UCSD-AML1 (cell line): Measurements from ENCODE around the gene YWHAB.

Source experiments
- DNase-seq: peaks from one replicate; lab custom pipeline; 2025; ENCODE audit not compliant: unreplicated experiment; lab: John Stamatoyannopoulos, UW

Gene YWHAB

GRCh38 chr20:44950368-44950767 lies 64.9 kb downstream of the YWHAB start:
- no peak for DNase-seq

GRCh38 chr20:44952731-44953130 lies 67.2 kb downstream of the YWHAB start:
- DNase-seq, result no peak

GRCh38 chr20:44954211-44954610 lies 68.7 kb downstream of the YWHAB start:
- no peak for DNase-seq

- no peak for DNase-seq
These were observed 69.8 kb downstream of the YWHAB start for GRCh38 chr20:44955270-44955669.

- DNase-seq, result no peak
These were observed 70.9 kb downstream of the YWHAB start for GRCh38 chr20:44956410-44956809.
